ENCODE data around the gene RTP2.

The RTP2 gene

DNA sequence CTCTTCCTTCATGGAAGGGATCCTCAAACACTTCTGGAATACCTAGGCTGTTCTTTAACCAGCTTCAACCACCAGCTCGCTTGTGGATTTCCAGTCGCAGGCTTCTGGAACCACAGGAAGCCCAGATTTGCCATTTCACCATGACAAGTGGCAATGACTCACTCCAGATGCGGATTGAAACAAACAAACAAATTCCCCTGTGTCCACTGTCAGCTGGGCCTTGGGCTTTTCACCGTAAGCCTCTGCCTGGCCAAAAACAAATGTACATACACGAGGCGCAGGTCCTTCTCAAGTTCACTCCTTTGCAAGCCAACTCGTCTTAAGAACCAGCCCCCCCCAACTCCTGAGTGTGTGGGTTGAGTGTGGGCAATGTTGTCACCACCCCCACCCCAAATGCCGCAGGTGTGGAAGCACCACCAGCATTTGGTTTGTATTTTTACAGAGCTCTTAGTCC is 34.1 kb upstream of the RTP2 start:
- TF ChIP-seq, protein P1, sequence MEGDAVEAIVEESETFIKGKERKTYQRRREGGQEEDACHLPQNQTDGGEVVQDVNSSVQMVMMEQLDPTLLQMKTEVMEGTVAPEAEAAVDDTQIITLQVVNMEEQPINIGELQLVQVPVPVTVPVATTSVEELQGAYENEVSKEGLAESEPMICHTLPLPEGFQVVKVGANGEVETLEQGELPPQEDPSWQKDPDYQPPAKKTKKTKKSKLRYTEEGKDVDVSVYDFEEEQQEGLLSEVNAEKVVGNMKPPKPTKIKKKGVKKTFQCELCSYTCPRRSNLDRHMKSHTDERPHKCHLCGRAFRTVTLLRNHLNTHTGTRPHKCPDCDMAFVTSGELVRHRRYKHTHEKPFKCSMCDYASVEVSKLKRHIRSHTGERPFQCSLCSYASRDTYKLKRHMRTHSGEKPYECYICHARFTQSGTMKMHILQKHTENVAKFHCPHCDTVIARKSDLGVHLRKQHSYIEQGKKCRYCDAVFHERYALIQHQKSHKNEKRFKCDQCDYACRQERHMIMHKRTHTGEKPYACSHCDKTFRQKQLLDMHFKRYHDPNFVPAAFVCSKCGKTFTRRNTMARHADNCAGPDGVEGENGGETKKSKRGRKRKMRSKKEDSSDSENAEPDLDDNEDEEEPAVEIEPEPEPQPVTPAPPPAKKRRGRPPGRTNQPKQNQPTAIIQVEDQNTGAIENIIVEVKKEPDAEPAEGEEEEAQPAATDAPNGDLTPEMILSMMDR (IDR thresholded peaks at IDR 0.05), result no peak

DNA sequence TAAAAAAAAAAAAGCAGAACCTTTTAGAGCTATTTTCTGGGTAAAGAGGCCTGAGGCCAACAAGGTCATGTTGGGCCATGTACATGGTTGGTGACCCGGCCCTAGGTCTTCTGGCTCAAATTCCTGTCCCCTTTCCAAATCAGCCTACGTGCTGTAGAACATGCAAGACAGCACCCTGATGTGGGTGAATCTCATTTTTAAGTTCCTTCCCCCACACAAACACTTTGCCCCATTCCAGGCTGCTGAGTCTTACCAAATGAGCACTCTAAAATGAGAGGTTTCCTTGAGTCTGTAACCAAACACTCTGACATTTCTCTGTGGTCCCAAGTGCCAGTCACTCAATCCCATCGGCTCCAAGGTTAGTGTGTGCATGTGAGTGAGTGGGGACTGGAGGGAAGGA is 33.5 kb upstream of the RTP2 start:
- TF ChIP-seq, protein P1 (IDR thresholded peaks at IDR 0.05), result no peak

DNA sequence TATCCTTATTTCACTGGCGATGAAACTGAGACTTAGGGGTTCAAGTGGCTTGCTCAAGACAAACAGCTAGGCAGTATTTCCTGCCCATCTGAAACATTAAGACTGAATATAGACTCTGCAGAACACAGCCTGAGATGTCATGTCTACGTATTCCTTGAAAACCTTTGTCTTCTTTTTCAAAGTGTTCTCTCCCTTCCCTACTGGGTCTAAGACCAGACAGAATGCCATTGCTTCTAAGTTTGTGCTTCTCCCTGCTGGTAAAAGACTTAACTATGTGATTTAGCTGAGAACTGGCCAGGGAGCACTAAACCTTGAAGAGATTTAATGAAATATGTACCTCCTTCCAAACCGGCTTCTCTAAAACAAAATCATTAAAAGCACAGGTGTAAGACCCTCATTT is 33.0 kb upstream of the RTP2 start:
- TF ChIP-seq, protein P1 (IDR thresholded peaks at IDR 0.05), result no peak

DNA sequence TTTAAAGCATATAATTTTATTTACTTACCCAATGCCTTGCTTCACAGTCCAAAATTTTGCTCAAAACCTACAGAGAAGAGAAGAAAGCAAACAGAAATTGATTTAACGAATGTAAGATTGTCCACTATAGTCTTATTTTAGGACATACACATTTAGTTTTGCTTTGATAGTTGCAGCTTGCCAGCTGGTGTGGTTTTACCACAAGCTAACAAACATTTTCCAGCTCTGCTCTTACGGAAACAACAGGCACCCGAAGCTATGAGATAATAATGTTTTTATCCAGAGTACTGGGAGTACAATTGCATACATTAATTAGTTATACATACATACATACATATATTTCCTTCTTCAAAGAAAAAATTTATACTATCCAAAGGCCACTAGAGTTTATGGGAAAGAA is 32.5 kb upstream of the RTP2 start:
- TF ChIP-seq, protein P1 (IDR thresholded peaks at IDR 0.05), result no peak

DNA sequence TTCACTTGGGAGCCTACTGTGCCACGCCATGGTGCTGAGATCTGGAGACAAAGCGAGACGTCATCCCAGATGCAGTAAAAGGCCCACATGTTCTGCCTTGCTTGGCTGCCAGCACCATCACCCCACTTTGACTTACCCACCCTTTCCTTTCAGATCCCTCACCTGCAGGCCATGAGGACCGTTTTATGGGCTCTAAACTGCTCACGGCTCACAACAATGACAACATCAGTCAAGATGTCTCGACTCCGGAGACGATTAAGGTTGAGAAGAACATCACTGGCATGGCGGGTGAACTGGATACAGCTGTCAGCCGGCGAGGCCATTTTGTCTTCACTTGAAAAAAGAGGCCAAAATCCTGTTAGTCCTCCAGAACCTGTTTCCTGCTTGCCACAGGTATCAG is 31.0 kb upstream of the RTP2 start:
- TF ChIP-seq, protein P1 (IDR thresholded peaks at IDR 0.05), result no peak

DNA sequence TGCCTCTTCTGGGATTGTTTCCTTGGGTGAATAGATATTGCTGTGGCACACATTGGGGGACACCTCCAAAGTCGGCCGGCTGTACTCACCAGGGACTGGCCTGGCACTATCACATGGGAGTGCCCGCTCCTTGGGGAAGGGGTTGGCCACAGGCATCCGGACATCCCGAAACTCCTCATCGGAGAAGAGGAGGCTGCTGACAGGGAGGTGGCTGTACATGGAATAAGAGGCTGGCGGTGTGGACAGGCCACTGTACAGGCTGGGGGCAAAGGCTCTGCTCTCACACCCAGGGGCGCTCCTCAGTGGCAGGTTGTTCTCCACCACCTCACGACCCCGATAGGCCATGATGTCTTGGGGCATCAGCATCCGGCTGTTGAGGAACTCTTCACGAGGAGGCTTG is 27.2 kb upstream of the RTP2 start:
- TF ChIP-seq, protein P1 (IDR thresholded peaks at IDR 0.05), result no peak

DNA sequence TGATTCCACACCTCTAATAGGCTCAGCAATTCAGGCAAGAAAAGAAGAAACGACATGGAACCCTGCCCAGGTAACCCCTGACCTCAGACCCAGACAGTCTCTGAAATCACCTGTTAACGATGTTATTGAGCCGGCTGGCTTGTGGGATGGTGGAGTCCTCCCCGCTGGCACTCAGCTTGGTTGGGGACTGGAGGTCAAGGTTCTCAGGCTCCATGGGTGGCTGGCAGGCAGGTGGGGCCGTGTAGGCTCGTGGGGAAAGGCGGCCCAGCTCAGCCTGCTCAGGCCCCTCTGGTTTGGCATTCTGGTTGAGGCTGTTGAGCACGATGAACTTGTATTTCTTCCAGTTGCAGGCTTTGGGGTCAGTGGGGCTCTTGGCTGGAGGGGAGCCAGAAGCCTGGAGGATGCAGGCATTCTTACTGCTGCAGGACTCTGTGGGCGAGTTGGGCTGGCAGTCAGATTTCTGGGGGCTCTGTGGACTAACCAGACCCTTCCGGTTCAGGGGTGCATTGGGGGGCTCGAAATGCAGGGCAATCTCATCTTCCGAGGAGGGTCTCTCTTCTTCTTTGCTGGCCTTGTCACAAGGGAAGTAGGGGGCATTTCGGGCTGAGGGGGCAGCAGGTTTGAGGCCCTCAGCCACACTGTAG is 26.7 kb upstream of the RTP2 start:
- TF ChIP-seq, protein P1 (IDR thresholded peaks at IDR 0.05), result no peak

DNA sequence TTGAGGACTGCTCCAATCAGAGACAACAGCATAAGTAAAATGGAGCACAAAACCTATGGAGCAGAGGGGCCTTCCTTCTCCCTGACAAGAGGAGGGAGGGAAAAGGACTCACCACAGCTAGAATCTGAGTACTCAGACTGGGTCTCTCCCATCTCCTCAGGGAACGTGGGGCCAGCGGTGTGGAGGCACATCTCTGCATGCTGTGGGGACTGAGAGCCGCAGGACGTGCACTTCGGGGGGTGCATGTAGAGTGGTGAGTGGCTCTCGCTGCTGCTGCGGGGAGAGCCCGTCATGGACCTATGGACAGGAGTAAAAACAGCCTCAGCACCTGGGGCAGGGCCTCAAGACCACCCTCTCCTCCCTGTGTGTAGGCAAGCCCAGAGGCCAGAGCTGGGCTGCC is 25.9 kb upstream of the RTP2 start:
- TF ChIP-seq, protein P1 (IDR thresholded peaks at IDR 0.05), result no peak

Data from LNCAP (cell line).